Transverse colon (tissue), 4 donors: ENCODE data around the gene DPH7. TPM values are rescaled to one million over a fixed set of nuclear protein-coding genes. Genes with fewer than 3 reads are reported as not detected.

ENCODE experiments used
- DNase-seq: peaks from one replicate; pipeline ENCODE4 v3.0.0-alpha.2; 2019
- H3K27ac ChIP-seq, 4 donors: fragments of 200-600 bp; sonication (generic); 2 replicates each; pipeline ENCODE4 v1.5.1; 2016 to 2018; ENCODE audit warnings: inconsistent platforms in 4 of 4
- H3K27me3 ChIP-seq: fragments of 200-600 bp; sonication (generic); 2 replicates; pipeline ENCODE4 v1.5.1; 2017; ENCODE audit warnings: inconsistent platforms
- H3K36me3 ChIP-seq, 4 donors: fragments of 200-600 bp; sonication (generic); 2 replicates each; pipeline ENCODE4 v1.5.1; 2017 to 2019; ENCODE audit warnings: inconsistent platforms in 4 of 4
- H3K4me1 ChIP-seq, 4 donors: fragments of 200-600 bp; sonication (generic); 2 replicates each; pipeline ENCODE4 v1.5.1; 2017 to 2020; ENCODE audit warnings: inconsistent platforms in 4 of 4
- H3K4me3 ChIP-seq, 4 donors: fragments of 200-600 bp; sonication (generic); 1 replicate in 1 of 4; 2 replicates in 3 of 4; pipeline versions ENCODE4 v1.5.1 to v1.6.1; 2017 to 2019; ENCODE audit warnings: inconsistent platforms in 4 of 4
- H3K9me3 ChIP-seq, 2 donors: fragments of 200-600 bp; sonication (generic); 2 replicates each; pipeline ENCODE4 v1.5.1; 2017 to 2019; ENCODE audit warnings: inconsistent platforms in 2 of 2
- EP300 ChIP-seq: sonication (generic); formaldehyde crosslinking; IDR thresholded peaks from one replicate; pipeline ENCODE4 v1.6.1; 2017; ENCODE audit warnings: antibody characterized with exemption, low read depth
- POLR2A ChIP-seq: fragments of 450-650 bp; IDR thresholded peaks from one replicate; pipeline ENCODE4 v1.6.1; 2016; ENCODE audit warnings: antibody characterized with exemption, mild to moderate bottlenecking, moderate library complexity
- POLR2AphosphoS5 ChIP-seq, 3 donors: sonication (generic); formaldehyde crosslinking; IDR thresholded peaks; one replicate each; pipeline ENCODE4 v1.6.1; 2016; ENCODE audit warnings: antibody characterized with exemption in 3 of 3
- WGBS, 2 donors: methylation state at CpG; one replicate each; pipeline ENCODE4 v1.1.5; 2018; ENCODE audit warnings: low coverage in 1 of 2; 5-methylcytosine and 5-hydroxymethylcytosine counted together
- in situ Hi-C, 4 donors: fragments of 200-750 bp; cut with MboI; loops; one replicate each; pipeline versions ENCODE4 v1.15.0 to v1.15.1; 2017; ENCODE audit warnings: low sequenced_read_pairs in 3 of 4, low pct_ligation_motif_present in 1 of 4, low pct_unique_long_range_greater_than_20kb in 1 of 4
- intact Hi-C: fragments of 100-400 bp; cut with DNase I; formaldehyde crosslinking; loops from one replicate; pipeline ENCODE4 v1.15.1; 2023; ENCODE audit warnings: low total_unique reads
- total RNA-seq, 4 donors: library from RNA; depleted of rRNA; stranded (reverse); fragments of >200 nt; gene quantifications; one replicate each; pipeline ENCODE4 v1.1.0, GENCODE V29; 2016
- TF ChIP-seq, protein P1 (sequence below), 5 experiments: fragments of 200-600 bp in 3 of 5; fragments of 450-650 bp in 2 of 5; sonication (generic) in 3 of 5; IDR thresholded peaks; 1 replicate in 2 of 5; 2 replicates in 3 of 5; pipeline ENCODE4 v1.5.1; 2016 to 2017; ENCODE audit warnings: antibody characterized with exemption in 5 of 5, inconsistent platforms in 3 of 5, mild to moderate bottlenecking in 2 of 5, moderate library complexity in 1 of 5

DPH7 gene
- total RNA-seq, 4 donors from 2014 or later: 28.8 to 53.5 (median 36.6) TPM

- H3K27ac ChIP-seq: peak overlapping the region in 1 of 4 donors; percentile 4
- peaks cover 35 to 49% (median 44%) of the 10 kb centered on the region in 4 donors for H3K4me1 ChIP-seq
- in situ Hi-C loops (no loop called here), intact Hi-C loops (loop anchor here (5.0 kb wide), 1 partner anchor 38 kb away; the partner anchor contains the start of gene DPH7)
- 82 to 99% methylated on average over 5 to 17 of the region's 19 CpGs for WGBS, 2 donors
- H3K4me3 ChIP-seq: no peak overlapping the region
- TF ChIP-seq EP300 (no peak), POLR2A (no peak), POLR2AphosphoS5 (IDR thresholded peaks at IDR 0.05) (no peak)
- TF ChIP-seq, protein P1, sequence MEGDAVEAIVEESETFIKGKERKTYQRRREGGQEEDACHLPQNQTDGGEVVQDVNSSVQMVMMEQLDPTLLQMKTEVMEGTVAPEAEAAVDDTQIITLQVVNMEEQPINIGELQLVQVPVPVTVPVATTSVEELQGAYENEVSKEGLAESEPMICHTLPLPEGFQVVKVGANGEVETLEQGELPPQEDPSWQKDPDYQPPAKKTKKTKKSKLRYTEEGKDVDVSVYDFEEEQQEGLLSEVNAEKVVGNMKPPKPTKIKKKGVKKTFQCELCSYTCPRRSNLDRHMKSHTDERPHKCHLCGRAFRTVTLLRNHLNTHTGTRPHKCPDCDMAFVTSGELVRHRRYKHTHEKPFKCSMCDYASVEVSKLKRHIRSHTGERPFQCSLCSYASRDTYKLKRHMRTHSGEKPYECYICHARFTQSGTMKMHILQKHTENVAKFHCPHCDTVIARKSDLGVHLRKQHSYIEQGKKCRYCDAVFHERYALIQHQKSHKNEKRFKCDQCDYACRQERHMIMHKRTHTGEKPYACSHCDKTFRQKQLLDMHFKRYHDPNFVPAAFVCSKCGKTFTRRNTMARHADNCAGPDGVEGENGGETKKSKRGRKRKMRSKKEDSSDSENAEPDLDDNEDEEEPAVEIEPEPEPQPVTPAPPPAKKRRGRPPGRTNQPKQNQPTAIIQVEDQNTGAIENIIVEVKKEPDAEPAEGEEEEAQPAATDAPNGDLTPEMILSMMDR (IDR thresholded peaks at IDR 0.05): no peak
- no peaks in the 10 kb centered on the region for H3K9me3 ChIP-seq
- no peaks in the 10 kb centered on the region for H3K27me3 ChIP-seq
- peaks cover 0 to 6% (median 0%) of the 10 kb centered on the region in 4 donors for H3K36me3 ChIP-seq
- no peak for DNase-seq
Observed at GRCh38 chr9:137615387-137615871, 36.7 kb upstream of the DPH7 start.

DNA sequence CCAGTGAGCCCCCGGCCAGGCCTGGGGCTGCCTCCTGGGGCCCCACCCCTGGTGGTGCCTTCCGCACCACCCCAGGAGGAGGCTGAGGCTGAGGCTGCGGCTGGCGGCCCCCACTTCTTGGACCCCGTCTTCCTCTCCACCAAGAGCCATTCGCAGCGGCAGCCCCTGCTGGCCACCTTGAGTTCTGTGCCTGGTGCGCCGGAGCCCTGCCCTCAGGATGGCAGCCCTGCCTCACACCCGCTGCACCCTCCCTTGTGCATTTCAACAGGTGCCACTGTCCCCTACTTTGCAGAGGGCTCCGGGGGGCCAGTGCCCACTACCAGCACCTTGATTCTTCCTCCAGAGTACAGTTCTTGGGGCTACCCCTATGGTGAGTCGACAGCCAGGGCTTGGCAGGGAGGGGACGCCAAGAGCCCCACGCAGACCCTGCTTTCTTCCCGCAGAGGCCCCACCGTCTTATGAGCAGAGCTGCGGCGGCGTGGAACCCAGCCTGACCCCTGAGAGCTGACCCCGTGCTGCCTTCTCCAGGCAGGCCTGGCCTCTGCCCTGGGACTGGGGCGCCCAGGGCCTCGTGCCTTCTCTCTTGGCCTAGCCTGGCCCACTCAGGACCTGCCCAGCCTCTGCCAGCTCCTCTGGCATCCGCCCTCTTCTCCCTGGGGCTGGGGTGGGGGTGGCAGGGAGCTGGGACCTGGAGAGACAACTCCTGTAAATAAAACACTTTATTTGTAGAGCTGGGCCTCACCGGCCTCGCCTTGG is 36.1 kb upstream of the DPH7 start:
- no peak overlapping the region for H3K4me3 ChIP-seq
- DNase-seq: no peak
- H3K36me3 ChIP-seq: peaks cover 0 to 6% (median 0%) of the 10 kb centered on the region in 4 donors
- intact Hi-C loops: loop anchor here (5.0 kb wide), 1 partner anchor 38 kb away; the partner anchor contains the start of gene DPH7
- H3K9me3 ChIP-seq: no peaks in the 10 kb centered on the region
- in situ Hi-C loops: no loop called here
- TF ChIP-seq POLR2AphosphoS5 (IDR thresholded peaks at IDR 0.05) (no peak), EP300 (no peak), POLR2A (no peak)
- TF ChIP-seq, protein P1 (IDR thresholded peaks at IDR 0.05): no peak
- peaks cover 29 to 43% (median 38%) of the 10 kb centered on the region in 4 donors for H3K4me1 ChIP-seq
- no peaks in the 10 kb centered on the region for H3K27me3 ChIP-seq
- H3K27ac ChIP-seq: peak overlapping the region in 2 of 4 donors; percentile 92
- WGBS, 2 donors: 92% methylated on average over 19 of the region's 25 CpGs; no CpG with 5 or more reads in 1 of the 2 donors

- Histone ChIP-seq H3K36me3 (peaks cover 0 to 6% (median 0%) of the 10 kb centered on the region in 4 donors), H3K27ac (peak overlapping the region in 3 of 4 donors; percentile 88 to 92 (median 92)), H3K27me3 (no peaks in the 10 kb centered on the region), H3K4me1 (peaks cover 27 to 41% (median 35%) of the 10 kb centered on the region in 4 donors), H3K9me3 (no peaks in the 10 kb centered on the region), H3K4me3 (no peak overlapping the region)
- intact Hi-C loops: no loop called here
- no peak for DNase-seq
- WGBS, 2 donors: 88% methylated on average over 21 of the region's 27 CpGs; no CpG with 5 or more reads in 1 of the 2 donors
- TF ChIP-seq EP300: no peak
- TF ChIP-seq POLR2AphosphoS5 (IDR thresholded peaks at IDR 0.05): no peak
- TF ChIP-seq, protein P1 (IDR thresholded peaks at IDR 0.05): no peak
- no peak for TF ChIP-seq POLR2A
- in situ Hi-C loops: no loop called here
Observed at GRCh38 chr9:137613738-137614523, 35.2 kb upstream of the DPH7 start.

DNA sequence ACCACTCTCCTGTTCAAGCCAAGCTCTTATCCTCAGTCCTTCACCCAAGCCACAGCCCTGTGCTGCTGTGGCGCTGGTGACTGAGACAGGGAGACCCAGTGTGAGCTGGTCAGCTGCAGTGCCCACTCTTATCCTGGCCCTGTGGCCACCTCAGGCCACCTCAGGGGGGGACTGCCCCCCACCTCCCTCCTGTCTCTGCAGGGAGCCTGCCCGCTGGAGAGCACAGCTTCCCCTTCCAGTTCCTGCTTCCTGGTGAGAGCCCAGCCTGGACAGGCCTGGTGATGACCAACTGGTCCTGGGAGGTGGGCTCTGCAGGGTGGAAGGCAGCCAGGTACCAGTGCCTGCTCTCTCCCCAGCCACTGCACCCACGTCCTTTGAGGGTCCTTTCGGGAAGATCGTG is 34.5 kb upstream of the DPH7 start:
- WGBS, 2 donors: 82% methylated on average over 5 of the region's 5 CpGs; no CpG with 5 or more reads in 1 of the 2 donors
- intact Hi-C loops (no loop called here), in situ Hi-C loops (no loop called here)
- Histone ChIP-seq H3K36me3 (peaks cover 0 to 6% (median 0%) of the 10 kb centered on the region in 4 donors), H3K9me3 (no peaks in the 10 kb centered on the region), H3K4me3 (no peak overlapping the region), H3K27ac (peak overlapping the region; percentile 88 to 92 (median 92)), H3K27me3 (no peaks in the 10 kb centered on the region), H3K4me1 (peaks cover 27 to 41% (median 35%) of the 10 kb centered on the region in 4 donors)
- DNase-seq: no peak
- TF ChIP-seq POLR2A (no peak), POLR2AphosphoS5 (IDR thresholded peaks at IDR 0.05) (no peak), EP300 (no peak)
- TF ChIP-seq, protein P1 (IDR thresholded peaks at IDR 0.05): no peak
